Cardiac muscle cell (in vitro differentiated cells and primary cell): Measurements from ENCODE around the gene NFATC2. TPM values are rescaled to one million over a fixed set of nuclear protein-coding genes. Genes with fewer than 3 reads are reported as not detected.

Experiments
- DNase-seq, 2 donors: peaks; one replicate each; pipeline versions ENCODE4 v3.0.0 to v3.0.0-alpha.2; 2010 to 2017; ENCODE audit warnings: low read depth in 1 of 2, low spot score in 1 of 2
- H3K27ac ChIP-seq: fragments of 200-600 bp; sonication (generic); 2 replicates; pipeline ENCODE4 v1.5.1; 2016
- H3K27me3 ChIP-seq: fragments of 200-600 bp; sonication (generic); 2 replicates; pipeline ENCODE4 v1.6.0; 2016; ENCODE audit warnings: control low read depth
- H3K36me3 ChIP-seq: fragments of 200-600 bp; sonication (generic); 2 replicates; pipeline ENCODE4 v1.5.1; 2016; ENCODE audit warnings: control low read depth
- H3K4me1 ChIP-seq: fragments of 200-600 bp; sonication (generic); 2 replicates; pipeline ENCODE4 v1.8.1; 2017; ENCODE audit warnings: low read depth, mild to moderate bottlenecking, mixed run types
- H3K4me3 ChIP-seq: fragments of 200-600 bp; sonication (generic); 2 replicates; pipeline ENCODE4 v1.5.1; 2016; ENCODE audit warnings: mild to moderate bottlenecking
- H3K9me3 ChIP-seq: fragments of 200-600 bp; sonication (generic); 2 replicates; pipeline ENCODE4 v1.5.1; 2017; ENCODE audit warnings: low read depth, mild to moderate bottlenecking, control low read depth
- CTCF ChIP-seq: IDR thresholded peaks from 2 replicates; pipeline ENCODE4 v1.5.1; 2012; ENCODE audit warnings: low read depth, mild to moderate bottlenecking, low read length
- polyA plus RNA-seq: library from polyadenylated mRNA; unstranded; fragments of >200 nt; fragmentation: Nextera tagmentation; extraction: Ambion mirVana; gene quantifications from 2 replicates; pipeline ENCODE4 v1.2.1, GENCODE V29; 2016
- total RNA-seq: library from RNA; depleted of rRNA; stranded (reverse); fragments of >200 nt; gene quantifications from 2 replicates; pipeline ENCODE4 v1.2.3, GENCODE V29; 2016

The NFATC2 gene
- total and polyA plus RNA-seq, 2 experiments from 2014 or later = 5.8 to 17.0 TPM

- H3K27ac ChIP-seq = no peak overlapping the region
- H3K27me3 ChIP-seq = no peaks in the 10 kb centered on the region
- H3K9me3 ChIP-seq = no peaks in the 10 kb centered on the region
- H3K36me3 ChIP-seq = peaks cover 22% of the 10 kb centered on the region
- no peak overlapping the region for H3K4me3 ChIP-seq
- peaks cover 5% of the 10 kb centered on the region for H3K4me1 ChIP-seq
- DNase-seq = no peak
- no peak for TF ChIP-seq CTCF
These were observed 104.4 kb downstream of the NFATC2 start for GRCh38 chr20:51438136-51438535.

- no peak overlapping the region for H3K27ac ChIP-seq
- peaks cover 5% of the 10 kb centered on the region for H3K4me1 ChIP-seq
- peaks cover 26% of the 10 kb centered on the region for H3K36me3 ChIP-seq
- no peaks in the 10 kb centered on the region for H3K27me3 ChIP-seq
- no peak for TF ChIP-seq CTCF
- H3K9me3 ChIP-seq = no peaks in the 10 kb centered on the region
- H3K4me3 ChIP-seq = no peak overlapping the region
- no peak for DNase-seq
These were observed 105.2 kb downstream of the NFATC2 start for GRCh38 chr20:51437182-51437924.

GRCh38 chr20:51434580-51435247, 107.8 kb downstream of the NFATC2 start:
- H3K36me3 ChIP-seq = peaks cover 26% of the 10 kb centered on the region
- no peaks in the 10 kb centered on the region for H3K27me3 ChIP-seq
- H3K4me3 ChIP-seq = no peak overlapping the region
- no peaks in the 10 kb centered on the region for H3K9me3 ChIP-seq
- TF ChIP-seq CTCF = no peak
- peak in 1 of 2 donors; percentile 84 for DNase-seq
- H3K27ac ChIP-seq = no peak overlapping the region
- peaks cover 12% of the 10 kb centered on the region for H3K4me1 ChIP-seq

- no peak for TF ChIP-seq CTCF
- no peaks in the 10 kb centered on the region for H3K9me3 ChIP-seq
- DNase-seq = no peak
- no peak overlapping the region for H3K27ac ChIP-seq
- peaks cover 26% of the 10 kb centered on the region for H3K36me3 ChIP-seq
- no peak overlapping the region for H3K4me3 ChIP-seq
- H3K27me3 ChIP-seq = no peaks in the 10 kb centered on the region
- H3K4me1 ChIP-seq = peaks cover 12% of the 10 kb centered on the region
These were observed 108.5 kb downstream of the NFATC2 start for GRCh38 chr20:51434026-51434425.

- no peaks in the 10 kb centered on the region for H3K9me3 ChIP-seq
- H3K4me3 ChIP-seq = no peak overlapping the region
- H3K27ac ChIP-seq = no peak overlapping the region
- H3K27me3 ChIP-seq = no peaks in the 10 kb centered on the region
- H3K36me3 ChIP-seq = peaks cover 26% of the 10 kb centered on the region
- DNase-seq = no peak
- no peak for TF ChIP-seq CTCF
- H3K4me1 ChIP-seq = peaks cover 16% of the 10 kb centered on the region
These were observed 109.6 kb downstream of the NFATC2 start for GRCh38 chr20:51432875-51433274.
